HEK293 (cell line): ENCODE measurements around the gene TRAPPC10.

ENCODE experiments used
- CTCF ChIA-PET: fragments of 350-600 bp; formaldehyde crosslinking; extraction: SDS; loops from one replicate; lab custom pipeline; 2021; ENCODE audit warnings: antibody characterized with exemption; lab: Yijun Ruan, JAX
- POLR2A ChIA-PET: fragments of 300-600 bp; formaldehyde crosslinking; extraction: SDS; loops from one replicate; lab custom pipeline; 2020; ENCODE audit warnings: antibody characterized with exemption, inconsistent platforms; lab: Yijun Ruan, JAX
- H3K27ac ChIP-seq: fragments of 200-500 bp; sonication (Bioruptor generic); 2 replicates; pipeline ENCODE4 v1.5.1; 2014; ENCODE audit warnings: low read depth, low read length, control low read depth, inconsistent platforms; ENCODE audit errors: extremely low read depth
- H3K36me3 ChIP-seq, 2 experiments: fragments of 200-500 bp in 1 of 2; sonication (Bioruptor generic) in 1 of 2; 1 replicate in 1 of 2; 2 replicates in 1 of 2; pipeline ENCODE4 v1.5.1; 2014 to 2017; ENCODE audit warnings: inconsistent platforms in 2 of 2, low read length in 2 of 2; ENCODE audit not compliant: control insufficient read depth in 2 of 2, insufficient read depth in 1 of 2
- H3K4me1 ChIP-seq: fragments of 200-500 bp; sonication (Bioruptor generic); 2 replicates; pipeline ENCODE4 v1.5.1; 2014; ENCODE audit warnings: mild to moderate bottlenecking, low read length, inconsistent platforms; ENCODE audit not compliant: control insufficient read depth, insufficient read depth
- H3K4me3 ChIP-seq: 2 replicates; pipeline ENCODE4 v1.5.1; 2011; ENCODE audit warnings: low read depth, mild to moderate bottlenecking, control low read depth, low read length, moderate library complexity
- H3K9me3 ChIP-seq: fragments of 200-500 bp; sonication (Bioruptor generic); 2 replicates; pipeline ENCODE4 v1.5.1; 2014; ENCODE audit warnings: low read depth, low read length, inconsistent platforms; ENCODE audit not compliant: control insufficient read depth, insufficient read depth
- EGR2 ChIP-seq: fragments of 450-650 bp; formaldehyde crosslinking; IDR thresholded peaks from 2 replicates; pipeline ENCODE4 v1.5.1; 2016; ENCODE audit warnings: low read depth, missing biosample characterization, missing genetic modification characterization
- GLIS1 ChIP-seq: fragments of 450-650 bp; formaldehyde crosslinking; IDR thresholded peaks from 2 replicates; pipeline ENCODE4 v1.5.1; 2016; ENCODE audit warnings: missing biosample characterization, missing genetic modification characterization
- HOXA7 ChIP-seq: sonication (generic); formaldehyde crosslinking; IDR thresholded peaks from 2 replicates; pipeline ENCODE4 v1.8.1; 2022; ENCODE audit warnings: missing genetic modification reagents, borderline replicate concordance
- IKZF3 ChIP-seq: fragments of 450-650 bp; IDR thresholded peaks from 2 replicates; pipeline ENCODE4 v1.5.0; 2018; ENCODE audit warnings: missing biosample characterization, mild to moderate bottlenecking, missing genetic modification characterization, moderate library complexity
- MZF1 ChIP-seq: fragments of 450-650 bp; formaldehyde crosslinking; IDR thresholded peaks from 2 replicates; pipeline ENCODE4 v1.5.1; 2017; ENCODE audit warnings: missing biosample characterization, missing genetic modification characterization, borderline replicate concordance
- RBAK ChIP-seq: fragments of 450-650 bp; formaldehyde crosslinking; IDR thresholded peaks from 2 replicates; pipeline ENCODE4 v1.5.1; 2016; ENCODE audit warnings: missing biosample characterization, missing genetic modification characterization
- SALL2 ChIP-seq: fragments of 450-650 bp; formaldehyde crosslinking; IDR thresholded peaks from 2 replicates; pipeline ENCODE4 v1.5.0; 2017; ENCODE audit warnings: missing biosample characterization, mild to moderate bottlenecking, missing genetic modification characterization, borderline replicate concordance
- YY2 ChIP-seq: fragments of 450-650 bp; formaldehyde crosslinking; IDR thresholded peaks from 2 replicates; pipeline ENCODE4 v1.5.1; 2016; ENCODE audit warnings: missing biosample characterization, missing genetic modification characterization
- ZBTB17 ChIP-seq: fragments of 450-650 bp; formaldehyde crosslinking; IDR thresholded peaks from 2 replicates; pipeline ENCODE4 v1.5.1; 2016; ENCODE audit warnings: missing biosample characterization, missing genetic modification characterization
- ZNF10 ChIP-seq: fragments of 450-650 bp; formaldehyde crosslinking; IDR thresholded peaks from 2 replicates; pipeline ENCODE4 v1.5.1; 2017; ENCODE audit warnings: missing biosample characterization, missing genetic modification characterization
- ZNF133 ChIP-seq: fragments of 450-650 bp; formaldehyde crosslinking; IDR thresholded peaks from 2 replicates; pipeline ENCODE4 v1.5.1; 2016; ENCODE audit warnings: missing biosample characterization, missing genetic modification characterization
- ZNF146 ChIP-seq: fragments of 450-650 bp; formaldehyde crosslinking; IDR thresholded peaks from 2 replicates; pipeline ENCODE4 v1.5.1; 2016; ENCODE audit warnings: missing biosample characterization, missing genetic modification characterization
- ZNF223 ChIP-seq: fragments of 450-650 bp; formaldehyde crosslinking; IDR thresholded peaks from 2 replicates; pipeline ENCODE4 v1.5.1; 2016; ENCODE audit warnings: missing biosample characterization, missing genetic modification characterization
- ZNF670 ChIP-seq: fragments of 450-650 bp; formaldehyde crosslinking; IDR thresholded peaks from 2 replicates; pipeline ENCODE4 v1.5.1; 2016; ENCODE audit warnings: missing biosample characterization, missing genetic modification characterization, low read depth
- ZNF677 ChIP-seq: fragments of 450-650 bp; IDR thresholded peaks from 2 replicates; pipeline ENCODE4 v1.5.0; 2018; ENCODE audit warnings: missing biosample characterization, mild to moderate bottlenecking, missing genetic modification characterization, moderate library complexity
- ZNF785 ChIP-seq: fragments of 450-650 bp; formaldehyde crosslinking; IDR thresholded peaks from 2 replicates; pipeline ENCODE4 v1.5.1; 2016; ENCODE audit warnings: missing biosample characterization, missing genetic modification characterization
- TF ChIP-seq, protein P1 (sequence below): fragments of 450-650 bp; formaldehyde crosslinking; IDR thresholded peaks from 2 replicates; pipeline ENCODE4 v1.5.1; 2016; ENCODE audit warnings: missing biosample characterization, missing genetic modification characterization
- TF ChIP-seq, protein P2 (sequence below): fragments of 450-650 bp; formaldehyde crosslinking; IDR thresholded peaks from 2 replicates; pipeline ENCODE4 v1.5.1; 2017; ENCODE audit warnings: missing biosample characterization, missing genetic modification characterization
- TF ChIP-seq, protein P3 (sequence below): fragments of 450-650 bp; formaldehyde crosslinking; IDR thresholded peaks from 2 replicates; pipeline ENCODE4 v1.5.1; 2017; ENCODE audit warnings: missing biosample characterization, missing genetic modification characterization
- TF ChIP-seq, protein P4 (sequence below): fragments of 450-650 bp; formaldehyde crosslinking; IDR thresholded peaks from 2 replicates; pipeline ENCODE4 v1.5.1; 2016; ENCODE audit warnings: missing biosample characterization, missing genetic modification characterization
- TF ChIP-seq, protein P5 (sequence below): fragments of 450-650 bp; formaldehyde crosslinking; IDR thresholded peaks from 2 replicates; pipeline ENCODE4 v1.5.1; 2017; ENCODE audit warnings: missing biosample characterization, missing genetic modification characterization
- TF ChIP-seq, protein P6 (sequence below): fragments of 450-650 bp; formaldehyde crosslinking; IDR thresholded peaks from 2 replicates; pipeline ENCODE4 v1.5.1; 2016; ENCODE audit warnings: missing biosample characterization, missing genetic modification characterization
- TF ChIP-seq, protein P7 (sequence below): fragments of 450-650 bp; formaldehyde crosslinking; IDR thresholded peaks from 2 replicates; pipeline ENCODE4 v1.5.1; 2016; ENCODE audit warnings: missing biosample characterization, missing genetic modification characterization

TRAPPC10 gene

DNA sequence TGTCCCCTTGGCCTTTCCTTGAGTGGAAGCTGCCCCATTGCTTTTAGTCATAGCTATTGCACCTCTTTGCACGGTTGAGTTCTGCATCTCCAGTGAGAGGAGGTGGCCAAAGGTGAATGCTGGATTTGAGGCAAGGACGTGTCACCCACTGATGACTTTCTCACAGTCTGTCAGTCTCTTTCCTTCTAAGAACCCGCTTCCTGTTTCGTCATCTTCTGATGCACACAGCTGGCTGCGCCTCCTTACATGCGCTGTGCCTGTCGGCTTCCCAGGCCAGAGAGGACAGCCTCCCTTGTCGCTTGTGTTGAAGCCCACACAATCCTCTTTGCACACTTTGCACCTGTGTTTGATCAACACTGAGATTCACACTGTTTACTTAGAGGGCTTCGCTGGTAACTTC lies 53.3 kb downstream of the TRAPPC10 start:
- no peak overlapping the region for H3K4me3 ChIP-seq
- peaks cover 15 to 73% of the 10 kb centered on the region in 2 experiments for H3K36me3 ChIP-seq
- no peaks in the 10 kb centered on the region for H3K4me1 ChIP-seq
- CTCF ChIA-PET = no interaction called here
- TF ChIP-seq IKZF3 (tag by site-specific recombination) (no peak), ZBTB17 (tag by site-specific recombination) (no peak), ZNF146 (tag by site-specific recombination) (no peak), YY2 (tag by site-specific recombination) (no peak), MZF1 (tag by site-specific recombination) (no peak), ZNF670 (no peak), ZNF223 (tag by site-specific recombination) (no peak), RBAK (tag by site-specific recombination) (no peak), HOXA7 (CRISPR knock-in tag) (no peak), SALL2 (tag by site-specific recombination) (no peak), ZNF785 (tag by site-specific recombination) (no peak), ZNF133 (tag by site-specific recombination) (no peak)
- TF ChIP-seq, protein P1, sequence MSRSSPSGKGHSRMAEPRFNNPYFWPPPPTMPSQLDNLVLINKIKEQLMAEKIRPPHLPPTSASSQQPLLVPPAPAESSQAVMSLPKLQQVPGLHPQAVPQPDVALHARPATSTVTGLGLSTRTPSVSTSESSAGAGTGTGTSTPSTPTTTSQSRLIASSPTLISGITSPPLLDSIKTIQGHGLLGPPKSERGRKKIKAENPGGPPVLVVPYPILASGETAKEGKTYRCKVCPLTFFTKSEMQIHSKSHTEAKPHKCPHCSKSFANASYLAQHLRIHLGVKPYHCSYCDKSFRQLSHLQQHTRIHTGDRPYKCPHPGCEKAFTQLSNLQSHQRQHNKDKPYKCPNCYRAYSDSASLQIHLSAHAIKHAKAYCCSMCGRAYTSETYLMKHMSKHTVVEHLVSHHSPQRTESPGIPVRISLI (tag by site-specific recombination) = no peak
- TF ChIP-seq, protein P2, sequence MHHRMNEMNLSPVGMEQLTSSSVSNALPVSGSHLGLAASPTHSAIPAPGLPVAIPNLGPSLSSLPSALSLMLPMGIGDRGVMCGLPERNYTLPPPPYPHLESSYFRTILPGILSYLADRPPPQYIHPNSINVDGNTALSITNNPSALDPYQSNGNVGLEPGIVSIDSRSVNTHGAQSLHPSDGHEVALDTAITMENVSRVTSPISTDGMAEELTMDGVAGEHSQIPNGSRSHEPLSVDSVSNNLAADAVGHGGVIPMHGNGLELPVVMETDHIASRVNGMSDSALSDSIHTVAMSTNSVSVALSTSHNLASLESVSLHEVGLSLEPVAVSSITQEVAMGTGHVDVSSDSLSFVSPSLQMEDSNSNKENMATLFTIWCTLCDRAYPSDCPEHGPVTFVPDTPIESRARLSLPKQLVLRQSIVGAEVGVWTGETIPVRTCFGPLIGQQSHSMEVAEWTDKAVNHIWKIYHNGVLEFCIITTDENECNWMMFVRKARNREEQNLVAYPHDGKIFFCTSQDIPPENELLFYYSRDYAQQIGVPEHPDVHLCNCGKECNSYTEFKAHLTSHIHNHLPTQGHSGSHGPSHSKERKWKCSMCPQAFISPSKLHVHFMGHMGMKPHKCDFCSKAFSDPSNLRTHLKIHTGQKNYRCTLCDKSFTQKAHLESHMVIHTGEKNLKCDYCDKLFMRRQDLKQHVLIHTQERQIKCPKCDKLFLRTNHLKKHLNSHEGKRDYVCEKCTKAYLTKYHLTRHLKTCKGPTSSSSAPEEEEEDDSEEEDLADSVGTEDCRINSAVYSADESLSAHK (tag by site-specific recombination) = no peak
- TF ChIP-seq, protein P3, sequence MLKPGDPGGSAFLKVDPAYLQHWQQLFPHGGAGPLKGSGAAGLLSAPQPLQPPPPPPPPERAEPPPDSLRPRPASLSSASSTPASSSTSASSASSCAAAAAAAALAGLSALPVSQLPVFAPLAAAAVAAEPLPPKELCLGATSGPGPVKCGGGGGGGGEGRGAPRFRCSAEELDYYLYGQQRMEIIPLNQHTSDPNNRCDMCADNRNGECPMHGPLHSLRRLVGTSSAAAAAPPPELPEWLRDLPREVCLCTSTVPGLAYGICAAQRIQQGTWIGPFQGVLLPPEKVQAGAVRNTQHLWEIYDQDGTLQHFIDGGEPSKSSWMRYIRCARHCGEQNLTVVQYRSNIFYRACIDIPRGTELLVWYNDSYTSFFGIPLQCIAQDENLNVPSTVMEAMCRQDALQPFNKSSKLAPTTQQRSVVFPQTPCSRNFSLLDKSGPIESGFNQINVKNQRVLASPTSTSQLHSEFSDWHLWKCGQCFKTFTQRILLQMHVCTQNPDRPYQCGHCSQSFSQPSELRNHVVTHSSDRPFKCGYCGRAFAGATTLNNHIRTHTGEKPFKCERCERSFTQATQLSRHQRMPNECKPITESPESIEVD (tag by site-specific recombination) = no peak
- TF ChIP-seq, protein P4, sequence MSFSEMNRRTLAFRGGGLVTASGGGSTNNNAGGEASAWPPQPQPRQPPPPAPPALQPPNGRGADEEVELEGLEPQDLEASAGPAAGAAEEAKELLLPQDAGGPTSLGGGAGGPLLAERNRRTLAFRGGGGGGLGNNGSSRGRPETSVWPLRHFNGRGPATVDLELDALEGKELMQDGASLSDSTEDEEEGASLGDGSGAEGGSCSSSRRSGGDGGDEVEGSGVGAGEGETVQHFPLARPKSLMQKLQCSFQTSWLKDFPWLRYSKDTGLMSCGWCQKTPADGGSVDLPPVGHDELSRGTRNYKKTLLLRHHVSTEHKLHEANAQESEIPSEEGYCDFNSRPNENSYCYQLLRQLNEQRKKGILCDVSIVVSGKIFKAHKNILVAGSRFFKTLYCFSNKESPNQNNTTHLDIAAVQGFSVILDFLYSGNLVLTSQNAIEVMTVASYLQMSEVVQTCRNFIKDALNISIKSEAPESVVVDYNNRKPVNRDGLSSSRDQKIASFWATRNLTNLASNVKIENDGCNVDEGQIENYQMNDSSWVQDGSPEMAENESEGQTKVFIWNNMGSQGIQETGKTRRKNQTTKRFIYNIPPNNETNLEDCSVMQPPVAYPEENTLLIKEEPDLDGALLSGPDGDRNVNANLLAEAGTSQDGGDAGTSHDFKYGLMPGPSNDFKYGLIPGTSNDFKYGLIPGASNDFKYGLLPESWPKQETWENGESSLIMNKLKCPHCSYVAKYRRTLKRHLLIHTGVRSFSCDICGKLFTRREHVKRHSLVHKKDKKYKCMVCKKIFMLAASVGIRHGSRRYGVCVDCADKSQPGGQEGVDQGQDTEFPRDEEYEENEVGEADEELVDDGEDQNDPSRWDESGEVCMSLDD (tag by site-specific recombination) = no peak
- TF ChIP-seq, protein P5, sequence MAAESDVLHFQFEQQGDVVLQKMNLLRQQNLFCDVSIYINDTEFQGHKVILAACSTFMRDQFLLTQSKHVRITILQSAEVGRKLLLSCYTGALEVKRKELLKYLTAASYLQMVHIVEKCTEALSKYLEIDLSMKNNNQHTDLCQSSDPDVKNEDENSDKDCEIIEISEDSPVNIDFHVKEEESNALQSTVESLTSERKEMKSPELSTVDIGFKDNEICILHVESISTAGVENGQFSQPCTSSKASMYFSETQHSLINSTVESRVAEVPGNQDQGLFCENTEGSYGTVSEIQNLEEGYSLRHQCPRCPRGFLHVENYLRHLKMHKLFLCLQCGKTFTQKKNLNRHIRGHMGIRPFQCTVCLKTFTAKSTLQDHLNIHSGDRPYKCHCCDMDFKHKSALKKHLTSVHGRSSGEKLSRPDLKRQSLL (tag by site-specific recombination) = no peak
- no peak overlapping the region for H3K27ac ChIP-seq
- POLR2A ChIA-PET = no interaction called here
- no peaks in the 10 kb centered on the region for H3K9me3 ChIP-seq

DNA sequence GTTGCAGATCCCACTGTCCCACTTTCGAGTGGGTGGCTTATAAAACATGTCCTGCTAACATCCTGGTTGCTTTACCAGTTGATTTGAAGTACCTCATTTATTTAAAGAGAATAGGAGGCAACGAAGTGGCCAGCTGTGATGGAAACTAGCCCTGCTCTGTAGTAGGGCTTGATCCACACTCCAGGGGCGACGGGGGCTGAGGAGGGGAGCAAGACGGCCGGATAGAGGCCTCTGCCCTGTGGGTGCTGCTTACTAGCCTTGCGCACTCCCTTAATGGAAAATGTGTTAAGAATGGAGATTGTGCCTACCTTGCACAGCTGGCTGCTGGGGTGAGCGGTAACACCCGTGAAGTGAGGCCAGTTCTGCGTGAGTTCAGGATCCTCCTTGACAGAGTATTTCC lies 54.0 kb downstream of the TRAPPC10 start:
- CTCF ChIA-PET = no interaction called here
- Histone ChIP-seq H3K4me3 (no peak overlapping the region), H3K27ac (no peak overlapping the region), H3K9me3 (no peaks in the 10 kb centered on the region), H3K36me3 (peaks cover 15 to 74% of the 10 kb centered on the region in 2 experiments), H3K4me1 (no peaks in the 10 kb centered on the region)
- TF ChIP-seq, protein P6, sequence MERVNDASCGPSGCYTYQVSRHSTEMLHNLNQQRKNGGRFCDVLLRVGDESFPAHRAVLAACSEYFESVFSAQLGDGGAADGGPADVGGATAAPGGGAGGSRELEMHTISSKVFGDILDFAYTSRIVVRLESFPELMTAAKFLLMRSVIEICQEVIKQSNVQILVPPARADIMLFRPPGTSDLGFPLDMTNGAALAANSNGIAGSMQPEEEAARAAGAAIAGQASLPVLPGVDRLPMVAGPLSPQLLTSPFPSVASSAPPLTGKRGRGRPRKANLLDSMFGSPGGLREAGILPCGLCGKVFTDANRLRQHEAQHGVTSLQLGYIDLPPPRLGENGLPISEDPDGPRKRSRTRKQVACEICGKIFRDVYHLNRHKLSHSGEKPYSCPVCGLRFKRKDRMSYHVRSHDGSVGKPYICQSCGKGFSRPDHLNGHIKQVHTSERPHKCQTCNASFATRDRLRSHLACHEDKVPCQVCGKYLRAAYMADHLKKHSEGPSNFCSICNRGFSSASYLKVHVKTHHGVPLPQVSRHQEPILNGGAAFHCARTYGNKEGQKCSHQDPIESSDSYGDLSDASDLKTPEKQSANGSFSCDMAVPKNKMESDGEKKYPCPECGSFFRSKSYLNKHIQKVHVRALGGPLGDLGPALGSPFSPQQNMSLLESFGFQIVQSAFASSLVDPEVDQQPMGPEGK = no peak
- TF ChIP-seq ZNF10 (tag by site-specific recombination) = no peak
- 0 out of 2 replicates have a peak, but pooled peaks have one; percentile 20 for TF ChIP-seq EGR2
- no peak for TF ChIP-seq ZNF677
- TF ChIP-seq, protein P7, sequence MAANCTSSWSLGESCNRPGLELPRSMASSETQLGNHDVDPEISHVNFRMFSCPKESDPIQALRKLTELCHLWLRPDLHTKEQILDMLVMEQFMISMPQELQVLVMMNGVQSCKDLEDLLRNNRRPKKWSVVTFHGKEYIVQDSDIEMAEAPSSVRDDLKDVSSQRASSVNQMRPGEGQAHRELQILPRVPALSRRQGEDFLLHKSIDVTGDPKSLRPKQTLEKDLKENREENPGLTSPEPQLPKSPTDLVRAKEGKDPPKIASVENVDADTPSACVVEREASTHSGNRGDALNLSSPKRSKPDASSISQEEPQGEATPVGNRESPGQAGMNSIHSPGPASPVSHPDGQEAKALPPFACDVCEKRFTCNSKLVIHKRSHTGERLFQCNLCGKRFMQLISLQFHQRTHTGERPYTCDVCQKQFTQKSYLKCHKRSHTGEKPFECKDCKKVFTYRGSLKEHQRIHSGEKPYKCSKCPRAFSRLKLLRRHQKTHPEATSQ (tag by site-specific recombination) = no peak
- no peak for TF ChIP-seq GLIS1 (tag by site-specific recombination)
- POLR2A ChIA-PET = no interaction called here
